ENCODE measurements around the gene SIGLEC7.
"Not testable (repeated sequence)": the region's sequence is repeated elsewhere in the genome, so short reads cannot be mapped to it uniquely, and the experiment has no call there.

DNA sequence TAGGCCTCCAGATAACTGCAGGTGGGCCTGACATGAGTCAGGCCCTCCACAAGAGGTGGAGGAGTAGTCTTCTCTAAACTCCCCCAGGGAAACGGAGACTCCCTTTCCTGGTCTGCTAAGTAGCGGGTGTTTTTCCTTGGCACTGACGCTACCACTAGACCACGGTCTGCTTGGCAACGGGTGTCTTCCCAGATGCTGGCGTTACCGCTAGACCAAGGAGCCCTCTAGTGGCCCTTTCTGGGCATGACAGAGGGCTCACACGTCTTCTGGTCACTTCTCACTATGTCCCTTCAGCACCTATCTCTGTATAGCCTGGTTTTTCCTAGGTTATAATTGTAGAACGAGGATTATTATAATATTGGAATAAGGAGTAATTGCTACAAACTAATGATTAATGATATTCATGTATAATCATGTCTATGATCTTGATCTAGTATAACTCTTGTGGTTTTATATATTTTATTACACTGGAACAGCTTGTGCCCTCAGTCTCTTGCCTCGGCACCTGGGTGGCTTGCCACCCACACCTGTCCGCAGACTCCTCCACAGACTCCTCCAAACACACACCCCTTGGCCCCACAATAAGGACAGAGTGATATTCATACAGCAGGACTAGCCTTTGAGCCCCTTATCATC, 27.3 kb downstream of the SIGLEC7 start:
- peak; percentile 75 for TF ChIP-seq CTCF (tag by site-specific recombination; IDR thresholded peaks at IDR 0.05)
- not testable (repeated sequence) for TF ChIP-seq ZNF37A, ZNF121, ZNF184 (tag by site-specific recombination; IDR thresholded peaks at IDR 0.05)

Measured in HEK293 (cell line).